T-helper 2 cell treated with Interferon-gamma antibody and Interleukin-4, amounts not matched to agents 100 ng/mL and 5 ng/mL, for 36 hours (primary cell): ENCODE data around the gene BRK1. TPM values are rescaled to one million over a fixed set of nuclear protein-coding genes. Genes with fewer than 3 reads are reported as not detected.
"Not testable (repeated sequence)": the region's sequence is repeated elsewhere in the genome, so short reads cannot be mapped to it uniquely, and the experiment has no call there.

Experiments used
- intact Hi-C: fragments of 100-400 bp; cut with micrococcal nuclease; formaldehyde crosslinking; loops from one replicate; pipeline ENCODE4 v1.15.1; 2023
- total RNA-seq: library from RNA; stranded (reverse); gene quantifications from 2 replicates; pipeline ENCODE4 v1.2.3, GENCODE V29; 2022

The BRK1 gene
- total RNA-seq, result 108 and 110 TPM in 2 replicates

DNA sequence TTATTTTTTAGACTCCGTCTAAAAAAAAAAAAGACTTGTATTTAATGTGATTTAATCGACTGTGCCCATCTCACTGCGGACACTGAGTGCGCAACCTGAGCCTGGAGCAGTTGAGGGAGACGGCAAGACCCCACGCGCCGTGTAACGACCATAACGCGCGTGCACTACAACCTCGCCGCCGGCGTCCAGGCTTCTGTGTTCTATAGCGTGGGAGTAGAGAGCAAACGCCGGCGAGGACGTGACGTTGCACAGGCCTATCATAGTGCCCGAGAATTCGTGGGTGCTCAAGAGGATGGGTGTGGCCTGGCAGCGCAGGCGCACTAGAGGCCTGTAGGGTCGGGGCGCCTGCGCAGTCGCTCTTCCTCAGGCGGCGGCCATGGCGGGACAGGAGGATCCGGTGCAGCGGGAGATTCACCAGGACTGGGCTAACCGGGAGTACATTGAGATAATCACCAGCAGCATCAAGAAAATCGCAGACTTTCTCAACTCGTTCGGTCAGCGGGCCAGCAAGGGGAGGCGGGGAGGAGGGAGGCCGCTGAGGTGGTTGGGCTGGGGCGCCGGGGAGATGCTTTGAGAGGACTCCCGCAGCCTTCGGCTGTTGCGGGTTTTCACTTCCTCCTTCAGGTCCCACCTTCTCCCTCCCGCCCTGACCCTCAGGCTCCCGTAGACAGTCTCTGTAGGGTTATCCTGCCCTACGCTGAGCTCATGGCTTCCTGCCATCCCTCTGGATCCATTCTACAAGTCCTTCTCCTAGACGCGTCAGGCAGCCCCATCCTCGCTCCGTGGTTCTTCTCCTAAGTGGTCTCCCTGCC lies at the start of gene BRK1:
Gene BRK1, plus strand, starts transcription at position 350 of the 812 bp plus-strand sequence. Its CDS starts 27 bp downstream, at position 377.
- intact Hi-C loops, result loop anchor here (1.0 to 10.0 kb wide), 10 partner anchors 26 to 271 kb away; partner anchors contain the start of genes CRELD1, EMC3, FANCD2 and JAGN1

GRCh38 chr3:10070077-10070476 lies 45.4 kb upstream of the BRK1 start:
- intact Hi-C loops, result not testable (repeated sequence)

- intact Hi-C loops, result no loop called here
Observed at GRCh38 chr3:10074666-10075065, 40.8 kb upstream of the BRK1 start.

DNA sequence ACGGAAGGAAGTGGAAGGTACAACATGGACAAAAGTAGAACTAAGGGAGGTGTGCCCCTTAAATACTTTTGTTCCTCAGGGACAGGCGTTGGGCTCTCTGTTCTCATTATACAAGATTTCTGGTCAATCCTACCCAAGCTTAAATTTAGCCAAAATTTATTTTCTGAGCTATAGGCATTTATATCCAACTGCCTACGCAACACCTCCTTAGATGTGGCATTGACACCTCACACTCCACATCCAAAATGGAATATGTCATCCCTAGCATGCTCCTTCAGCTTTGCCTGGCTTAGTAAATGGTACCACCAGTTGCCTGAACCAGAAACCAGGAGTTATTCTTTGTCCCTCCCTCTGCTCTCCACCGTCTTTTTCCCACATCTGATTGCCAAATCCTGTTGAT lies 33.6 kb upstream of the BRK1 start:
- intact Hi-C loops, result no loop called here

DNA sequence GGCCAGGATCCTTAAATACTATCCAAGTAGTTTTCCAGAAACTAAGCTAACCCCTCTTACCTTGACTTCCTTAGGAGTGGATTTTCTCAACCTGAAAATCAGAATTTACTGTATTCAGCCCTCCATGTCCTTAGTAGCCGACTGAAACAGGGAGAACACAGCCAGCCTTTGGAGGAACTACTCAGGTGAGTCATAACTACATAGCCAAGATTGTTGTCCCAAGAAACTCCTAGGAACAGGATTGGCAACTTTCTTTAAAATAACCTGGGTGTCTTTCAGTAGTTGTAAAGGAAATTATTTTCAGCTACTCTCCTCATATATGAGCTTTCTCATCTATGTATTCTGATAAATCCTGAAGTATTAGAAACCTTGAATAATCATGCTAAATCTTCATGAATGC lies 29.7 kb upstream of the BRK1 start:
- intact Hi-C loops, result no loop called here

GRCh38 chr3:10088256-10088655 lies 27.2 kb upstream of the BRK1 start:
- intact Hi-C loops, result no loop called here

- intact Hi-C loops, result no loop called here
Observed at GRCh38 chr3:10090179-10090578, 25.3 kb upstream of the BRK1 start.

DNA sequence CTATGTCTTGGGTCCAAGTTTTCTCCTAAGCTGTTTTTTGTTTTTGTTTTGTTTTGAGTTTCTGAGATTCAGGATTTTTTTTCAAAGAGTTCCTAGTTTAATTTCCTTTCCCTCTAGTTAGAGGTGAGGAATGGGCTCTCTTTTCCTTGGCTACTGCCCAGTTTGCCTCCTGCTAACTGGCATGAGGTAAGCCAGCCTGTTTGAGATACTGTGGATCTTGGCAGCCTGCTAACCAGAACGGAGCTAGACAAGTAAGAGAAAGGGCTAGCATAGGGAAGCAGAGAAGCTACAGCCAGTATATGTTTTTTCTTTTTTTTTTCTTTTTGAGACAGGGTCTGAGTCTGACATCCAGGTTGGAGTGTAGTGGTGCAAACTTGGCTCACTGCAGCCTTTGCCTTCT lies 24.7 kb upstream of the BRK1 start:
- intact Hi-C loops, result not testable (repeated sequence)

DNA sequence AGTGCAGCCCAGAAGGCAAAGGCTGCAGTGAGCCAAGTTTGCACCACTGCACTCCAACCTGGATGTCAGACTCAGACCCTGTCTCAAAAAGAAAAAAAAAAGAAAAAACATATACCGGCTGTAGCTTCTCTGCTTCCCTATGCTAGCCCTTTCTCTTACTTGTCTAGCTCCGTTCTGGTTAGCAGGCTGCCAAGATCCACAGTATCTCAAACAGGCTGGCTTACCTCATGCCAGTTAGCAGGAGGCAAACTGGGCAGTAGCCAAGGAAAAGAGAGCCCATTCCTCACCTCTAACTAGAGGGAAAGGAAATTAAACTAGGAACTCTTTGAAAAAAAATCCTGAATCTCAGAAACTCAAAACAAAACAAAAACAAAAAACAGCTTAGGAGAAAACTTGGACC lies 24.1 kb upstream of the BRK1 start:
- intact Hi-C loops, result not testable (repeated sequence)

- intact Hi-C loops, result no loop called here
Observed at GRCh38 chr3:10093678-10094077, 21.8 kb upstream of the BRK1 start.

DNA sequence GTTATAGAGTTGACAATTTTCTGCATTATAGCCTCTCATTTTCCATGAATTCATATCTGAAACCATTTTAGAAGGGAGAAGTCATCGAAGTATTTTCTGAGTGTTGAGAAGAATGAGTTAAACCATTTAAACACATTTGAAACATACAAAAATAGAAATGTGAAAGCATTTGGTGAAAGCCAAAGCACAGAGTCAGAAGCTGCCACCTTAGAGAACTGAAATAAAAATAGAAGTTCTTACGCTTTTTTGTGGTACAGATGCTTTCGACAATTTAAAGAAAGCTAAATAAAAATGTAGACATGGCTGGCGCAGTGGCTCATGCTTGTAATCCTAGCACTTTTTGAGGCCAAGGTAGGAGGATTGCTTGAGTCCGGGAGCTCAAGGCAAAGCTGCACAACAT lies 16.4 kb upstream of the BRK1 start:
- intact Hi-C loops, result no loop called here

- intact Hi-C loops, result no loop called here
Observed at GRCh38 chr3:10106919-10107318, 8.6 kb upstream of the BRK1 start.

GRCh38 chr3:10108091-10108490 lies 7.4 kb upstream of the BRK1 start, which contains the start of gene FANCD2OS:
Gene FANCD2OS (minus strand): TSS chr3:10108255. CDS start chr3:10104774, 3,481 bp downstream.
- intact Hi-C loops, result no loop called here

DNA sequence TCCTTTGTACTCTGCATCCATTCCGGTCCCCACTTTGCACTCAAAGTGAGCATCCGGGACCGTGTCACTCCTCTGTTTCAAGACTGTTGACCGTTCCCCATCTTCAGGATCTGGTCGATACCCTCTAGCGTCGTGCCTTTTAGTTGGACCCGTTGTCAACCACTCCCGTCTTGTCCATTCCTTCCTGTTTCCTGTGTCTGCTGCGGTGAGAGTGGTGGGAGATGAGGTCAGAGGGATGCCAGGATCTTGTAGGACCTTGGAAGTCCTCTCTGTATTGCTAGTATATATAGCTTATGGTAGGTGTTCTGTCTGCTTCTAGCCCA lies 624 bp downstream of the BRK1 start:
- intact Hi-C loops, result loop anchor here (5.0 to 10.0 kb wide), 3 partner anchors 69 to 271 kb away; partner anchors contain the start of genes CRELD1 and RPUSD3

DNA sequence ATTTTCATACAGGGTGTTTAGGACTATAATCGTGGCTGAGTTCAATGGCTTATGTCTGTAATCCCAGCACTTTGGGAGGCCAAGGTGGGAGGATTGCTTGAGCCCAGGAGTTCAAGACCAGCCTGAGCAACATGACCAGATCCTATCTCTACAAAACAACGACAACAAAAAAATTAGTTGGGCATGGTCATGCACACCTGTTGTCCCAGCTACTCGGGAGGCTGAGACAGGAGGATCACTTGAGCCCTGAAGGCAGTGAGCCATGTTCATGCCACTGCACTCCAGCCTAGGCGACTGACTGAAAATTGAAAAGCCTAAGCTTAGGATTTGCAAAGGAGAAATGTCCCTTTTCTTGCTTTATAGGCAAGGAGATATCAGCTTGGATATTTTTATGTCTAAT lies 1.5 kb downstream of the BRK1 start:
- intact Hi-C loops, result loop anchor here (5.0 to 10.0 kb wide), 3 partner anchors 68 to 272 kb away; partner anchors contain the start of genes CRELD1 and RPUSD3

- intact Hi-C loops, result loop anchor here (5.0 to 10.0 kb wide), 3 partner anchors 65 to 275 kb away; partner anchors contain the start of genes CRELD1 and RPUSD3
Observed at GRCh38 chr3:10119376-10119775, 3.9 kb downstream of the BRK1 start.

GRCh38 chr3:10121064-10121463 lies 5.6 kb downstream of the BRK1 start:
- intact Hi-C loops, result no loop called here

DNA sequence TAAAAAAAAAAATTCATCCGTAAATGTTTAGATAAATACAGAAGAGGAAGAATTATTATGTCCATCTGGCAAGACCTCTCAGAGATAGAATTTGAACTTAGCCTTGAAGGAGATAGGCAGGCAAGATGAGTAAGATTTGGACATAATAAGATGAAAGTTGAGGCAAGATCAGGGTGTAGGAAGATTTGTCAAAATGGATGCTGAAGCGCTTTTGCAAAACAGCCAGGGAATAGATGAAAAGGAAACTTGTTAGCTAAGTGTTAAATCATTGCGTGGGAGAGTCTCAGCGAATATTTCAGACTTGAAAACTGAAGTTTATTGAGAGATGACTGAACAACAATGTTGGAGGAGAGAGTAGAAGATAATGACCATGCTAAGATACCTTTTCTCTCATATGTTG lies 7.2 kb downstream of the BRK1 start:
- intact Hi-C loops, result no loop called here

DNA sequence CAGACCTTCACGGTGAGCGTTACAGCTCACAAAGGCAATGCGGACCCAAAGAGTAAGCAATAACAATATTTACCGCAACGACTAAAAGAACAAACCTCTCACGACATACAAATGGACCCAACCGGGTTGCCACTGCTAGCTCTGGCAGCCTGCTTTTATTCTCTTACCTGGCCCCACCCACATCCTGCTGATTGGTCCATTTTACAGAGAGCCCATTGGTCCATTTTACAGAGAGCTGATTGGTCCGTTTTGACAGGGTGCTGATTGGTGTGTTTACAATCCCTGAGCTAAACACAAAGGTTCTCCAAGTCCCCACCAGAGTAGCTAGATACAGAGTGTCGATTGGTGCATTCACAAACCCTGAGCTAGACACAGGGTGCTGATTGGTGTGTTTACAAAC lies 20.4 kb downstream of the BRK1 start:
- intact Hi-C loops, result not testable (repeated sequence)

- intact Hi-C loops, result no loop called here
Observed at GRCh38 chr3:10136426-10137005, 21.0 kb downstream of the BRK1 start.

DNA sequence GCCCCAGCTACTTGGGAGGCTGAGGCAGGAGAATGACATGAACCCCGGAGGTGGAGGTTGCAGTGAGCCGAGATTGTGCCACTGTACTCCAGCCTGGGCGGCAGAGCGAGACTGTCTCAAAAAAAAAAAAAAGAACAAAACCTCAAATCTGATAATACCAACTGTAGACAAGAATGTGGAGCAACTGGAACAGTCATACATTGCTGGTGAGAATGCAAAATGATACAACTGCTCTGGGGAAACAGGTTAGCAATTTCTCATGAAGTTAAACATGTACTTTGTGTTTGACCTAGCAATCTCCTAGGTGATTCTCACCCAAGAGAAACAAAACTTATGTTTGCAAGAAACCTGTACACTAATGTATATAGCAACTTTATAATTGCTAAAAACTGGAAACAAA lies 21.7 kb downstream of the BRK1 start:
- intact Hi-C loops, result no loop called here

DNA sequence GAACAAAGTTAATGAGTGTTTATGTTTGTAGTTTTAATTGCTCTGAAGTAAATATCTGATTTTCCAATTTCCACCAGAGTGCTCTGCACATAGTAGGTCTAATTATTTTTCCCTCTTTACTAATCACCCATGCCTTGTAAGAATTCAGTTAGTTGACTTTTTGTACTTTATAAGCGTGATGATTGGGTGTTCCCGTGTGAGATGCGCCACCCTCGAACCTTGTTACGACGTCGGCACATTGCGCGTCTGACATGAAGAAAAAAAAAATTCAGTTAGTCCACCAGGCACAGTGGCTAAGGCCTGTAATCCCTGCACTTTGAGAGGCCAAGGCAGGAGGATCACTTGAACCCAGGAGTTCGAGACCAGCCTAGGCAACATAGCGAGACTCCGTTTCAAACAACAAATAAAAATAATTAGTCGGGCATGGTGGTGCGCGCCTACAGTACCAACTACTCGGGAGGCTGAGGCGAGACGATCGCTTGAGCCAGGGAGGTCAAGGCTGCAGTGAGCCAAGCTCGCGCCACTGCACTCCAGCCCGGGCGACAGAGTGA lies 25.6 kb downstream of the BRK1 start:
- intact Hi-C loops, result loop anchor here (1.0 to 5.0 kb wide), 3 partner anchors 26 to 107 kb away; partner anchors contain the start of genes BRK1 and TATDN2
